ENCODE measurements around the gene LYG1. TPM values are rescaled to one million over a fixed set of nuclear protein-coding genes. Genes with fewer than 3 reads are reported as not detected.
"Not testable (repeated sequence)": the region's sequence is repeated elsewhere in the genome, so short reads cannot be mapped to it uniquely, and the experiment has no call there.

LYG1 gene
- total RNA-seq, 4 donors from 2014 or later: 0.66 to 2.7 (median 1.9) TPM

GRCh38 chr2:99325384-99325783 lies 24.4 kb upstream of the LYG1 start:
- WGBS, 2 donors: 93 to 94% methylated on average over 5 of the region's 5 CpGs
- no peak for DNase-seq (ENCODE audit: low spot score in 2 of 2)
- H3K4me1 ChIP-seq: no peaks in the 10 kb centered on the region
- no peaks in the 10 kb centered on the region for H3K9me3 ChIP-seq
- no peaks in the 10 kb centered on the region for H3K27me3 ChIP-seq
- TF ChIP-seq POLR2A (IDR thresholded peaks at IDR 0.05) (no peak), EP300 (IDR thresholded peaks at IDR 0.05) (no peak), CTCF (IDR thresholded peaks at IDR 0.05) (no peak)
- peaks cover 0 to 96% (median 20%) of the 10 kb centered on the region in 3 donors for H3K36me3 ChIP-seq
- H3K27ac ChIP-seq: no peak overlapping the region
- H3K4me3 ChIP-seq: no peak overlapping the region

GRCh38 chr2:99317873-99318200 lies 16.8 kb upstream of the LYG1 start:
- H3K36me3 ChIP-seq: peaks cover 0 to 62% (median 9%) of the 10 kb centered on the region in 3 donors
- not testable (repeated sequence) for H3K27ac ChIP-seq; H3K4me3 ChIP-seq; H3K4me1 ChIP-seq; DNase-seq (ENCODE audit: low spot score in 2 of 2); H3K27me3 ChIP-seq; H3K9me3 ChIP-seq
- 96 to 98% methylated on average over 7 of the region's 7 CpGs for WGBS, 2 donors

- no peak for DNase-seq (ENCODE audit: low spot score in 2 of 2)
- Histone ChIP-seq H3K4me3 (no peak overlapping the region), H3K27me3 (no peaks in the 10 kb centered on the region), H3K36me3 (peaks cover 0 to 57% (median 9%) of the 10 kb centered on the region in 3 donors), H3K27ac (no peak overlapping the region), H3K4me1 (no peaks in the 10 kb centered on the region), H3K9me3 (peaks cover 0 to 4% (median 0%) of the 10 kb centered on the region in 4 donors)
- TF ChIP-seq EP300 (IDR thresholded peaks at IDR 0.05): no peak
- no peak for TF ChIP-seq CTCF (IDR thresholded peaks at IDR 0.05)
- TF ChIP-seq POLR2A (IDR thresholded peaks at IDR 0.05): no peak
- 96 to 98% methylated on average over 9 of the region's 9 CpGs for WGBS, 2 donors
These were observed 16.3 kb upstream of the LYG1 start for GRCh38 chr2:99317161-99317872.

- no peak overlapping the region for H3K4me3 ChIP-seq
- H3K9me3 ChIP-seq: no peaks in the 10 kb centered on the region
- DNase-seq (ENCODE audit: low spot score in 2 of 2): no peak
- H3K36me3 ChIP-seq: peaks cover 0 to 50% (median 4%) of the 10 kb centered on the region in 3 donors
- no peak overlapping the region for H3K27ac ChIP-seq
- no peaks in the 10 kb centered on the region for H3K4me1 ChIP-seq
- WGBS, 2 donors: 93 to 96% methylated on average over 7 of the region's 7 CpGs
- TF ChIP-seq EP300 (IDR thresholded peaks at IDR 0.05) (no peak), POLR2A (IDR thresholded peaks at IDR 0.05) (no peak), CTCF (IDR thresholded peaks at IDR 0.05) (no peak)
- no peaks in the 10 kb centered on the region for H3K27me3 ChIP-seq
These were observed 1.4 kb downstream of the LYG1 start for GRCh38 chr2:99299580-99299979.

- Histone ChIP-seq H3K27ac (no peak overlapping the region), H3K4me3 (no peak overlapping the region), H3K9me3 (no peaks in the 10 kb centered on the region), H3K27me3 (no peaks in the 10 kb centered on the region), H3K36me3 (peaks cover 0 to 43% (median 0%) of the 10 kb centered on the region in 3 donors), H3K4me1 (no peaks in the 10 kb centered on the region)
- DNase-seq (ENCODE audit: low spot score in 2 of 2): no peak
- WGBS, 2 donors: 80 to 94% methylated on average over 2 of the region's 2 CpGs
- TF ChIP-seq EP300 (IDR thresholded peaks at IDR 0.05) (no peak), CTCF (IDR thresholded peaks at IDR 0.05) (no peak), POLR2A (IDR thresholded peaks at IDR 0.05) (no peak)
These were observed 3.0 kb downstream of the LYG1 start for GRCh38 chr2:99297994-99298393.
